Measurements from ENCODE around the gene PLIN1.

DNA sequence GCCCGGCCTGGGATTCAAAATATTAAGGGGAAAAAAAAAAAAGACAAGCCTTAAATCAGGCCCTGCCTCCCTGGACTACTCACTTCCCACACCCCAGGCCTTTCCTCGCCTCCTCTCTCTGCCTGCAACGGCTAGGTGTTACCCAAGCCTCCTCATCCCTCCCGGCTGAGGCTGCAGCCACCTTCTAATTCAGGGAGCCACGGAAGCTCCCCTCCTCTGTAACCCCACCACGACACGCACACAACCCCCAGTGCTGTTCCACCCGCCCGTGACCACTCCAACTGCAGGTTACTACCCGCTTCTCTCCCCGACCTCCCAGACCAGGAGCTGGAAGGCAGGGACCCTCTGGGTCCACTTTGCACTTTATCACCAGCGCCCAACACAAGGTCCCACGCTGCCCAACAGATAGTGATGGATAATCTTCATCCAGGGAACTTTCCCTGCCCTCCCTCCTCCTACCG is 24.8 kb downstream of the PLIN1 start:
- TF ChIP-seq, protein P1, sequence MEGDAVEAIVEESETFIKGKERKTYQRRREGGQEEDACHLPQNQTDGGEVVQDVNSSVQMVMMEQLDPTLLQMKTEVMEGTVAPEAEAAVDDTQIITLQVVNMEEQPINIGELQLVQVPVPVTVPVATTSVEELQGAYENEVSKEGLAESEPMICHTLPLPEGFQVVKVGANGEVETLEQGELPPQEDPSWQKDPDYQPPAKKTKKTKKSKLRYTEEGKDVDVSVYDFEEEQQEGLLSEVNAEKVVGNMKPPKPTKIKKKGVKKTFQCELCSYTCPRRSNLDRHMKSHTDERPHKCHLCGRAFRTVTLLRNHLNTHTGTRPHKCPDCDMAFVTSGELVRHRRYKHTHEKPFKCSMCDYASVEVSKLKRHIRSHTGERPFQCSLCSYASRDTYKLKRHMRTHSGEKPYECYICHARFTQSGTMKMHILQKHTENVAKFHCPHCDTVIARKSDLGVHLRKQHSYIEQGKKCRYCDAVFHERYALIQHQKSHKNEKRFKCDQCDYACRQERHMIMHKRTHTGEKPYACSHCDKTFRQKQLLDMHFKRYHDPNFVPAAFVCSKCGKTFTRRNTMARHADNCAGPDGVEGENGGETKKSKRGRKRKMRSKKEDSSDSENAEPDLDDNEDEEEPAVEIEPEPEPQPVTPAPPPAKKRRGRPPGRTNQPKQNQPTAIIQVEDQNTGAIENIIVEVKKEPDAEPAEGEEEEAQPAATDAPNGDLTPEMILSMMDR (IDR thresholded peaks at IDR 0.05): no peak
- no peak for TF ChIP-seq POLR2A (IDR thresholded peaks at IDR 0.05)

Measured in body of pancreas (tissue), 4 donors.